Fibroblast of villous mesenchyme (primary cell): ENCODE results near the gene PCMTD2. TPM values are rescaled to one million over a fixed set of nuclear protein-coding genes. Genes with fewer than 3 reads are reported as not detected.

Experiments
- DNase-seq: peaks from one replicate; pipeline ENCODE4 v3.0.0-alpha.2; 2010; ENCODE audit warnings: low read depth
- H3K4me3 ChIP-seq: 2 replicates; pipeline ENCODE4 v1.5.1; 2011; ENCODE audit warnings: low read depth, mild to moderate bottlenecking, low read length
- CTCF ChIP-seq: IDR thresholded peaks from 2 replicates; pipeline ENCODE4 v1.5.1; 2012; ENCODE audit warnings: low read depth, mild to moderate bottlenecking, low read length; ENCODE audit not compliant: insufficient read depth
- total RNA-seq: library from RNA; depleted of rRNA; stranded (reverse); fragments of >200 nt; gene quantifications from 2 replicates; pipeline ENCODE4 v1.2.3, GENCODE V29; 2012

The PCMTD2 gene
- total RNA-seq, 1 donor = 54.0 TPM

- H3K4me3 ChIP-seq = no peak overlapping the region
- TF ChIP-seq CTCF = no peak
Observed at GRCh38 chr20:64228751-64229506, 26.6 kb upstream of the PCMTD2 start.

GRCh38 chr20:64229507-64230061, 26.0 kb upstream of the PCMTD2 start:
- no peak overlapping the region for H3K4me3 ChIP-seq
- DNase-seq = peak; percentile 57
- no peak for TF ChIP-seq CTCF

More at GRCh38 chr20:64228751-64229506, 26.6 kb upstream of the PCMTD2 start:
- DNase-seq = no peak

- DNase-seq = no peak
- TF ChIP-seq CTCF = no peak
- no peak overlapping the region for H3K4me3 ChIP-seq
Observed at GRCh38 chr20:64230461-64231145, 24.9 kb upstream of the PCMTD2 start.

- no peak overlapping the region for H3K4me3 ChIP-seq
- no peak for DNase-seq
- TF ChIP-seq CTCF = no peak
Observed at GRCh38 chr20:64231621-64232550, 23.7 kb upstream of the PCMTD2 start.

- no peak overlapping the region for H3K4me3 ChIP-seq
- TF ChIP-seq CTCF = no peak
- no peak for DNase-seq
Observed at GRCh38 chr20:64232794-64233193, 22.8 kb upstream of the PCMTD2 start.

- no peak for TF ChIP-seq CTCF
- no peak overlapping the region for H3K4me3 ChIP-seq
- no peak for DNase-seq
Observed at GRCh38 chr20:64233725-64234124, 21.8 kb upstream of the PCMTD2 start.
